ENCODE data around the gene BACE1-AS.

Gene BACE1-AS

GRCh38 chr11:117286588-117286987, 4.6 kb upstream of the BACE1-AS start:
- H3K27me3 ChIP-seq = no peaks in the 10 kb centered on the region
- no peak overlapping the region for H3K4me3 ChIP-seq
- no peak for TF ChIP-seq Cebpa-rat (IDR thresholded peaks at IDR 0.05)
- H3K9ac ChIP-seq = no peak overlapping the region
- no peak overlapping the region for H3K4me2 ChIP-seq
- no peaks in the 10 kb centered on the region for H3K4me1 ChIP-seq
- H4K20me1 ChIP-seq = no peaks in the 10 kb centered on the region
- no peaks in the 10 kb centered on the region for H3K9me3 ChIP-seq
- H3K27ac ChIP-seq = no peak overlapping the region
- H3K36me3 ChIP-seq = peaks cover 100% of the 10 kb centered on the region

DNA sequence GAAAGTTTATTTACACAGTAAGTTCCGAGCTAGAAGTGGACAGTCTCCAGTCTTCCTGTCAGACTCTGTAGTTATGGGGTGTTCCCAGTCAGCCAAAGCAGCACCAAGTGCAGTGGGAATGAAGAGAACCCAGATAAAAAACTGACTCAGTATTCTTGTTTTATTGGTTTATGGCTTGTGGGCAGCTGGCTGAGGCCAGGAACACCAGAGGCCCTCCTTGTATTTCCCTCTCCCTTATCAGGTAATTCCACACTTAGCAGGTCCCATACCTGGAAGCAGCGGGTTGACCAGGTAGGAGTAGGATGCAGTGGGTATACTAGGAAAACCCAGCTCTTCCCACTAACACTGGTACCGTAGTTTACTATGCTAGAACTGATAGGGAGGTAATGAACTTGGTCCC, 3.5 kb upstream of the BACE1-AS start:
- TF ChIP-seq Cebpa-rat (IDR thresholded peaks at IDR 0.05) = no peak

DNA sequence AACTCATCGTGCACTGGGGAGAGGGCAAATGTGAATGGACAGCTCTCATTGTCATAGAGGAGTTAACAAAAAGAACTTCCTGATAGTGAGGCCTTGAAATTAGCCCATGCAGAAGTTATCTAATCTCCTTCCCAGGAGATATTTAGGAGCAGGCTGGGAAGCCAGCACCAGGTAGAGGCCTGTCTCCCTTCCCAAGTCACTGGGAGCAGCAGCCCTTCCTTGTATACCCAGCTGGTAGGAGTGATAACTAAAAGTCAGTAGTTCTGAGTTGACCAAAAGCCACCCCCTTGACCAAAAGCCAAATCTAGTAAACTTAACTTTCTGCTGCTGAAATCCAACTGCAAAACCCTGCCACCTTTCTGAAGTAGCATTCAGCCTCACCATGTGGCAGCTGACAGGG, 1.4 kb upstream of the BACE1-AS start:
- H3K4me1 ChIP-seq = no peaks in the 10 kb centered on the region
- H3K4me3 ChIP-seq = no peak overlapping the region
- no peak overlapping the region for H3K4me2 ChIP-seq
- H3K27me3 ChIP-seq = no peaks in the 10 kb centered on the region
- peaks cover 87% of the 10 kb centered on the region for H3K36me3 ChIP-seq
- no peak for TF ChIP-seq Cebpa-rat (IDR thresholded peaks at IDR 0.05)
- H3K9ac ChIP-seq = no peak overlapping the region
- no peaks in the 10 kb centered on the region for H4K20me1 ChIP-seq
- no peak overlapping the region for H3K27ac ChIP-seq
- H3K9me3 ChIP-seq = no peaks in the 10 kb centered on the region

More for the DNA sequence above, 3.5 kb upstream of the BACE1-AS start:
- Histone ChIP-seq H3K36me3 (peaks cover 98% of the 10 kb centered on the region), H3K27me3 (no peaks in the 10 kb centered on the region), H4K20me1 (no peaks in the 10 kb centered on the region), H3K4me1 (no peaks in the 10 kb centered on the region), H3K9me3 (no peaks in the 10 kb centered on the region), H3K27ac (no peak overlapping the region), H3K9ac (no peak overlapping the region), H3K4me3 (no peak overlapping the region), H3K4me2 (no peak overlapping the region)

GRCh38 chr11:117292616-117293015, 1.5 kb downstream of the BACE1-AS start:
- Histone ChIP-seq H3K27ac (no peak overlapping the region), H3K9me3 (no peaks in the 10 kb centered on the region), H4K20me1 (no peaks in the 10 kb centered on the region), H3K4me1 (no peaks in the 10 kb centered on the region), H3K4me3 (no peak overlapping the region), H3K4me2 (no peak overlapping the region), H3K9ac (no peak overlapping the region), H3K27me3 (no peaks in the 10 kb centered on the region), H3K36me3 (peaks cover 69% of the 10 kb centered on the region)
- no peak for TF ChIP-seq Cebpa-rat (IDR thresholded peaks at IDR 0.05)

- TF ChIP-seq Cebpa-rat (IDR thresholded peaks at IDR 0.05) = no peak
- Histone ChIP-seq H3K27me3 (no peaks in the 10 kb centered on the region), H3K9ac (no peak overlapping the region), H3K9me3 (no peaks in the 10 kb centered on the region), H3K36me3 (peaks cover 40% of the 10 kb centered on the region), H3K4me3 (no peak overlapping the region), H4K20me1 (no peaks in the 10 kb centered on the region), H3K4me1 (no peaks in the 10 kb centered on the region), H3K4me2 (no peak overlapping the region), H3K27ac (no peak overlapping the region)
These were observed 4.4 kb downstream of the BACE1-AS start for GRCh38 chr11:117295438-117296137.

- TF ChIP-seq Cebpa-rat (IDR thresholded peaks at IDR 0.05) = no peak
- Histone ChIP-seq H4K20me1 (no peaks in the 10 kb centered on the region), H3K4me2 (no peak overlapping the region), H3K4me3 (no peak overlapping the region), H3K27me3 (no peaks in the 10 kb centered on the region), H3K9ac (no peak overlapping the region), H3K4me1 (no peaks in the 10 kb centered on the region), H3K36me3 (peaks cover 27% of the 10 kb centered on the region), H3K27ac (no peak overlapping the region), H3K9me3 (no peaks in the 10 kb centered on the region)
These were observed 5.7 kb downstream of the BACE1-AS start for GRCh38 chr11:117296881-117297280.

GRCh38 chr11:117298195-117298594, 7.0 kb downstream of the BACE1-AS start:
- no peaks in the 10 kb centered on the region for H3K9me3 ChIP-seq
- H3K36me3 ChIP-seq = peaks cover 17% of the 10 kb centered on the region; the same call in 1 of the 2 replicates
- no peaks in the 10 kb centered on the region for H4K20me1 ChIP-seq
- H3K9ac ChIP-seq = no peak overlapping the region
- H3K4me2 ChIP-seq = no peak overlapping the region
- H3K4me3 ChIP-seq = no peak overlapping the region
- peaks cover 4% of the 10 kb centered on the region for H3K4me1 ChIP-seq
- H3K27me3 ChIP-seq = no peaks in the 10 kb centered on the region
- TF ChIP-seq Cebpa-rat (IDR thresholded peaks at IDR 0.05) = no peak
- no peak overlapping the region for H3K27ac ChIP-seq

- H3K36me3 ChIP-seq = peaks cover 10% of the 10 kb centered on the region; the same call in 1 of the 2 replicates
- no peak overlapping the region for H3K4me3 ChIP-seq
- H3K27ac ChIP-seq = no peak overlapping the region
- H4K20me1 ChIP-seq = no peaks in the 10 kb centered on the region
- H3K9me3 ChIP-seq = no peaks in the 10 kb centered on the region
- no peak for TF ChIP-seq Cebpa-rat (IDR thresholded peaks at IDR 0.05)
- H3K27me3 ChIP-seq = no peaks in the 10 kb centered on the region
- no peak overlapping the region for H3K9ac ChIP-seq
- peaks cover 10% of the 10 kb centered on the region for H3K4me1 ChIP-seq
- H3K4me2 ChIP-seq = no peak overlapping the region
These were observed 8.5 kb downstream of the BACE1-AS start for GRCh38 chr11:117299351-117300282.

DNA sequence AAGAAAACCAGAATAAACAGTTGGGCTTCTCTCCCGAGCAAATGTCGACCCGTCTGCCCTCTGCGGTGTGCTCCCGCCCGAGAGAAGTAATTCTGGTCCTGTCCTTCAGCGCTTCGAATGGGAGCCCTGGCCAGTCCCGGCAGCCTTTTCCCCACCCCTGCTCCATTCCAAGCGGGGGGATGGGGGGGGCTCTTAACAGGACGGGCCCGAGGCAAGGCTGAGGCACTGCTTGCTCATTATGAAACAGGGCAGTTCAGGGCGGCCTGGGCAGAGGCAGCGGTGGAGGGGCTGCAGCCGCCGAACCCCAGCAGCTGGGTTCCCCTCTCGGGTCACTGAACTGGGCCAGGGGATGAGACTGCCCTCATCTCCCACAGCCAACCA, 9.1 kb downstream of the BACE1-AS start:
- no peak overlapping the region for H3K9ac ChIP-seq
- no peak overlapping the region for H3K4me2 ChIP-seq
- TF ChIP-seq Cebpa-rat (IDR thresholded peaks at IDR 0.05) = no peak
- no peak overlapping the region for H3K27ac ChIP-seq
- peaks cover 6% of the 10 kb centered on the region; the same call in 1 of the 2 replicates for H3K36me3 ChIP-seq
- H3K9me3 ChIP-seq = no peaks in the 10 kb centered on the region
- no peak overlapping the region for H3K4me3 ChIP-seq
- no peaks in the 10 kb centered on the region for H4K20me1 ChIP-seq
- H3K4me1 ChIP-seq = peaks cover 10% of the 10 kb centered on the region
- H3K27me3 ChIP-seq = no peaks in the 10 kb centered on the region

DNA sequence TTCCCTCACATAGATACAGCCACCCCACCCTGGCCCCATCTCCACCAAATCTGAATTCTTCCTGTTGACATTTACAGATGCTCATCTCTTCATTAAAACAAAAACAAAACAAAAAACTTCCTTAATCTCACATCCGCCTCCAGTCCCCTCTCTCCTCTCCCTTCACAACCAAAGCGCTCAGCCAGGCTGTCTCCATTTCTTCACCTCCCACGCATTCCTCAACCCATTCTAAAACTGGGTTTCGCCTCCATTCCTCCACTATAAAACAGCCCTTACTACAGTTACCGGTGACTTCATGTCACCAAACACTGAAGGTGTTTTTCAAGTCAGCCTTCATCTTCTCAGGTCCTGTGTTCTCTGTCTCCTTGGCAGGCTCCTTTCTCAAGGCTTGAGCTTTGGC, 9.6 kb downstream of the BACE1-AS start:
- Histone ChIP-seq H3K9ac (no peak overlapping the region), H3K4me2 (no peak overlapping the region), H3K27ac (no peak overlapping the region), H3K4me3 (no peak overlapping the region), H3K36me3 (peaks cover 2% of the 10 kb centered on the region; the same call in 1 of the 2 replicates), H3K9me3 (no peaks in the 10 kb centered on the region), H4K20me1 (no peaks in the 10 kb centered on the region), H3K4me1 (peaks cover 10% of the 10 kb centered on the region), H3K27me3 (no peaks in the 10 kb centered on the region)
- no peak for TF ChIP-seq Cebpa-rat (IDR thresholded peaks at IDR 0.05)
